Stimulated activated CD4-positive, alpha-beta T cell treated with anti-CD3 and anti-CD28 coated beads, Interleukin-1b, Interleukin-23, amount 100 ng/mL, for 24 hours (primary cell): Measurements from ENCODE around the gene SORCS2.

ENCODE experiments used
- DNase-seq, 4 experiments: peaks; one replicate each; pipeline ENCODE4 v3.0.0-alpha.2; 2020; ENCODE audit warnings: low read depth in 4 of 4, low spot score in 1 of 4

The SORCS2 gene

GRCh38 chr4:7348946-7349900, 156.9 kb downstream of the SORCS2 start:
- no peak for DNase-seq

- no peak for DNase-seq
Observed at GRCh38 chr4:7350396-7350795, 158.1 kb downstream of the SORCS2 start.

GRCh38 chr4:7351014-7351413, 158.7 kb downstream of the SORCS2 start:
- DNase-seq: no peak

- DNase-seq: no peak
Observed at GRCh38 chr4:7352486-7352885, 160.1 kb downstream of the SORCS2 start.

GRCh38 chr4:7353046-7353790, 160.9 kb downstream of the SORCS2 start:
- no peak for DNase-seq

GRCh38 chr4:7353846-7354610, 161.7 kb downstream of the SORCS2 start:
- DNase-seq: no peak

- no peak for DNase-seq
Observed at GRCh38 chr4:7354927-7355326, 162.6 kb downstream of the SORCS2 start.

- no peak for DNase-seq
Observed at GRCh38 chr4:7355795-7356194, 163.5 kb downstream of the SORCS2 start.

- DNase-seq: no peak
Observed at GRCh38 chr4:7356667-7357310, 164.5 kb downstream of the SORCS2 start.

- no peak for DNase-seq
Observed at GRCh38 chr4:7357323-7357722, 165.0 kb downstream of the SORCS2 start.

- DNase-seq: no peak
Observed at GRCh38 chr4:7358100-7358735, 165.9 kb downstream of the SORCS2 start.

GRCh38 chr4:7359400-7360062, 167.2 kb downstream of the SORCS2 start:
- DNase-seq: no peak

GRCh38 chr4:7360806-7361205, 168.5 kb downstream of the SORCS2 start:
- no peak for DNase-seq

GRCh38 chr4:7361280-7361895, 169.1 kb downstream of the SORCS2 start:
- DNase-seq: no peak

- no peak for DNase-seq
Observed at GRCh38 chr4:7362341-7362740, 170.0 kb downstream of the SORCS2 start.

- no peak for DNase-seq
Observed at GRCh38 chr4:7362862-7363430, 170.6 kb downstream of the SORCS2 start.

GRCh38 chr4:7364979-7365378, 172.6 kb downstream of the SORCS2 start:
- no peak for DNase-seq

- DNase-seq: no peak
Observed at GRCh38 chr4:7365462-7366179, 173.3 kb downstream of the SORCS2 start.
